Fibroblast of lung (primary cell): ENCODE data around the gene PGM1. TPM values are rescaled to one million over a fixed set of nuclear protein-coding genes. Genes with fewer than 3 reads are reported as not detected.

Experiments used
- DNase-seq, 2 donors: peaks; one replicate each; pipeline versions ENCODE4 v3.0.0 to v3.0.0-alpha.2; 2010; ENCODE audit warnings: low read depth in 2 of 2
- H2AFZ ChIP-seq: 2 replicates; pipeline ENCODE4 v1.5.1; 2012; ENCODE audit warnings: low read length, control low read depth, inconsistent platforms
- H3K27ac ChIP-seq: 2 replicates; pipeline ENCODE4 v1.5.1; 2011; ENCODE audit warnings: low read length, control low read depth; ENCODE audit not compliant: insufficient read depth
- H3K27me3 ChIP-seq: 2 replicates; pipeline ENCODE4 v1.5.1; 2011; ENCODE audit warnings: mild to moderate bottlenecking, low read length; ENCODE audit not compliant: control insufficient read depth, insufficient read depth
- H3K36me3 ChIP-seq: 2 replicates; pipeline ENCODE4 v1.5.1; 2011; ENCODE audit warnings: low read length; ENCODE audit not compliant: control insufficient read depth, insufficient read depth
- H3K4me1 ChIP-seq: 2 replicates; pipeline ENCODE4 v1.5.1; 2011; ENCODE audit warnings: low read length; ENCODE audit not compliant: control insufficient read depth, insufficient read depth; ENCODE audit errors: extremely low read depth
- H3K4me2 ChIP-seq: 2 replicates; pipeline ENCODE4 v1.5.1; 2011; ENCODE audit warnings: low read length, control low read depth; ENCODE audit not compliant: insufficient read depth; ENCODE audit errors: extremely low read depth
- H3K4me3 ChIP-seq, 4 experiments: fragments of 200-600 bp in 1 of 4; sonication (generic) in 1 of 4; replicated peaks in 1 of 4; 2 replicates each; pipeline ENCODE4 v1.5.1; 2011 to 2016; ENCODE audit warnings: low read length in 4 of 4, low read depth in 3 of 4, mild to moderate bottlenecking in 3 of 4, control low read depth in 2 of 4, inconsistent platforms in 1 of 4, mixed read lengths in 1 of 4; ENCODE audit not compliant: insufficient read depth in 1 of 4; ENCODE audit errors: control extremely low read depth in 1 of 4
- H3K79me2 ChIP-seq: 2 replicates; pipeline ENCODE4 v1.5.1; 2012; ENCODE audit warnings: mild to moderate bottlenecking, low read length, inconsistent platforms; ENCODE audit not compliant: control insufficient read depth, insufficient read depth
- H3K9ac ChIP-seq: 2 replicates; pipeline ENCODE4 v1.5.1; 2011; ENCODE audit warnings: mild to moderate bottlenecking, low read length, control low read depth; ENCODE audit not compliant: insufficient read depth
- H3K9me3 ChIP-seq: 2 replicates; pipeline ENCODE4 v1.5.1; 2012; ENCODE audit warnings: low read depth, low read length; ENCODE audit not compliant: control insufficient read depth, insufficient read depth
- H4K20me1 ChIP-seq: 2 replicates; pipeline ENCODE4 v1.5.1; 2011; ENCODE audit warnings: low read length; ENCODE audit not compliant: control insufficient read depth, insufficient read depth; ENCODE audit errors: extremely low read depth
- EZH2 ChIP-seq: IDR thresholded peaks from 2 replicates; pipeline ENCODE4 v1.5.1; 2012; ENCODE audit warnings: low read length, control low read depth, mild to moderate bottlenecking; ENCODE audit errors: missing control alignments
- polyA plus RNA-seq, 2 donors: library from polyadenylated mRNA; depleted of rRNA in 1 of 2; stranded (reverse) in 1 of 2; unstranded in 1 of 2; fragments of >200 nt; gene quantifications; 2 replicates each; pipeline ENCODE4 v1.2.1, GENCODE V29; 2011 to 2012; ENCODE audit warnings: missing spikeins in 1 of 2
- total RNA-seq: library from RNA; depleted of rRNA; stranded (reverse); fragments of >200 nt; gene quantifications from 2 replicates; pipeline ENCODE4 v1.2.1, GENCODE V29; 2014
- TF ChIP-seq, protein P1 (sequence below), 2 donors: IDR thresholded peaks in 1 of 2; conservative IDR thresholded peaks in 1 of 2; 1 replicate in 1 of 2; 2 replicates in 1 of 2; pipeline ENCODE4 v1.5.1; 2011 to 2012; ENCODE audit warnings: low read length in 2 of 2, control low read depth in 1 of 2, inconsistent platforms in 1 of 2, low read depth in 1 of 2, mild to moderate bottlenecking in 1 of 2

Gene PGM1
- total and polyA plus RNA-seq, 2 donors (not counting 1 experiment from before 2014, with no cell fraction given): 43.7 to 51.4 TPM

DNA sequence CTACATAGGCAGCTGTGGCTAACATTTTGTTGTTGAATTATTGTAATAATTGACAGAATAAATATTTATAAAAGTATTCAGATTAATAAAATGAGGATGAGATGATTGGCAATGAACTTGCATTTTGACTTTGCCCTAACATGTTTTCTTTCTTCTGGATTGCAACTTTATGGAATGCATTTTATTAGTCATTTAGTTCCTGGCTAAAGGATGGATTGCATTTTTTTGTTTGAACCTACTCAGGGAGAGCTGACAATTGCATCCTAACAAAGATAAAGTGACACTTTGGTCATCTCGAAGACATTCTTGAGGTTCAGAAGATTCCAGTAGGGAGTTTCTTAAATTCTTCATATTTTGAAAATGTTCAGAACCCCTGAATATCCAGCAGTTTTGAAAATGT, 37.5 kb downstream of the PGM1 start:
- no peak overlapping the region for H3K4me2 ChIP-seq

DNA sequence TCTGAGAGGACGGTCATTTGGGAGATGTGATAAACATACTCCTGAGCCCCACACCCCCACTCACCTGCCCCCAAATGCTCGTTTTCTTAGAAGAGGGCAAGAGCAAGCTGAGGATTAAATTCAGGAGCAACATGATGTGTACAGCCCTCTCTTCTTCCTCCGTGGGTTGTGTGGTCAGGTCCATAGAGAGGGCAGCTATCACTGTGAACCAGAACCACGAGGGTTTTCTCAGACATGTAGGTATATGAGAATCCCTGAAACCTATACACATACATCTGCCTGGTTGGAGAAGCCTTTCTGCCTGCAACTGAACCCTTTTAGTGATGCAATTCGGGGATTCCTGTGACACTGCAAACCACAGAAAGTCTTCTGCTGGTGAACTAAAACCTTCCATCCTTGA, 38.9 kb downstream of the PGM1 start:
- Histone ChIP-seq H3K4me3 (no peak overlapping the region), H3K27ac (no peak overlapping the region), H2AFZ (no peak overlapping the region), H3K36me3 (no peaks in the 10 kb centered on the region), H3K9me3 (no peaks in the 10 kb centered on the region), H3K9ac (no peak overlapping the region), H3K79me2 (no peaks in the 10 kb centered on the region), H3K27me3 (no peaks in the 10 kb centered on the region), H4K20me1 (no peaks in the 10 kb centered on the region), H3K4me1 (no peaks in the 10 kb centered on the region), H3K4me2 (no peak overlapping the region)
- TF ChIP-seq, protein P1, sequence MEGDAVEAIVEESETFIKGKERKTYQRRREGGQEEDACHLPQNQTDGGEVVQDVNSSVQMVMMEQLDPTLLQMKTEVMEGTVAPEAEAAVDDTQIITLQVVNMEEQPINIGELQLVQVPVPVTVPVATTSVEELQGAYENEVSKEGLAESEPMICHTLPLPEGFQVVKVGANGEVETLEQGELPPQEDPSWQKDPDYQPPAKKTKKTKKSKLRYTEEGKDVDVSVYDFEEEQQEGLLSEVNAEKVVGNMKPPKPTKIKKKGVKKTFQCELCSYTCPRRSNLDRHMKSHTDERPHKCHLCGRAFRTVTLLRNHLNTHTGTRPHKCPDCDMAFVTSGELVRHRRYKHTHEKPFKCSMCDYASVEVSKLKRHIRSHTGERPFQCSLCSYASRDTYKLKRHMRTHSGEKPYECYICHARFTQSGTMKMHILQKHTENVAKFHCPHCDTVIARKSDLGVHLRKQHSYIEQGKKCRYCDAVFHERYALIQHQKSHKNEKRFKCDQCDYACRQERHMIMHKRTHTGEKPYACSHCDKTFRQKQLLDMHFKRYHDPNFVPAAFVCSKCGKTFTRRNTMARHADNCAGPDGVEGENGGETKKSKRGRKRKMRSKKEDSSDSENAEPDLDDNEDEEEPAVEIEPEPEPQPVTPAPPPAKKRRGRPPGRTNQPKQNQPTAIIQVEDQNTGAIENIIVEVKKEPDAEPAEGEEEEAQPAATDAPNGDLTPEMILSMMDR (conservative IDR thresholded peaks at IDR 0.05 in 1 of 2, IDR thresholded peaks at IDR 0.05 in 1 of 2; ENCODE audit: low read depth in 1 of 2, low read length in 2 of 2): no peak
- no peak for TF ChIP-seq EZH2
- no peak for DNase-seq

More for the DNA sequence above, 37.5 kb downstream of the PGM1 start:
- Histone ChIP-seq H3K79me2 (no peaks in the 10 kb centered on the region), H3K4me3 (no peak overlapping the region), H3K4me1 (no peaks in the 10 kb centered on the region), H3K27me3 (no peaks in the 10 kb centered on the region), H3K9ac (no peak overlapping the region), H4K20me1 (no peaks in the 10 kb centered on the region), H3K27ac (no peak overlapping the region), H3K36me3 (no peaks in the 10 kb centered on the region), H3K9me3 (no peaks in the 10 kb centered on the region), H2AFZ (no peak overlapping the region)
- DNase-seq: peak in 1 of 2 donors; percentile 67
- TF ChIP-seq, protein P1 (conservative IDR thresholded peaks at IDR 0.05 in 1 of 2, IDR thresholded peaks at IDR 0.05 in 1 of 2; ENCODE audit: low read depth in 1 of 2, low read length in 2 of 2): no peak
- TF ChIP-seq EZH2: no peak

- Histone ChIP-seq H3K79me2 (no peaks in the 10 kb centered on the region), H2AFZ (no peak overlapping the region), H3K27me3 (no peaks in the 10 kb centered on the region), H3K27ac (no peak overlapping the region), H3K4me3 (no peak overlapping the region), H3K4me1 (no peaks in the 10 kb centered on the region), H3K9me3 (no peaks in the 10 kb centered on the region), H3K36me3 (no peaks in the 10 kb centered on the region), H4K20me1 (no peaks in the 10 kb centered on the region), H3K9ac (no peak overlapping the region), H3K4me2 (no peak overlapping the region)
- no peak for DNase-seq
- TF ChIP-seq, protein P1 (conservative IDR thresholded peaks at IDR 0.05 in 1 of 2, IDR thresholded peaks at IDR 0.05 in 1 of 2; ENCODE audit: low read depth in 1 of 2, low read length in 2 of 2): no peak
- no peak for TF ChIP-seq EZH2
Observed at GRCh38 chr1:63633281-63633680, 40.1 kb downstream of the PGM1 start.
